ENCODE data around the gene EFNA3.
A peak's percentile ranks its signal among the peaks of the same experiment; 100 is the strongest.

Gene EFNA3

DNA sequence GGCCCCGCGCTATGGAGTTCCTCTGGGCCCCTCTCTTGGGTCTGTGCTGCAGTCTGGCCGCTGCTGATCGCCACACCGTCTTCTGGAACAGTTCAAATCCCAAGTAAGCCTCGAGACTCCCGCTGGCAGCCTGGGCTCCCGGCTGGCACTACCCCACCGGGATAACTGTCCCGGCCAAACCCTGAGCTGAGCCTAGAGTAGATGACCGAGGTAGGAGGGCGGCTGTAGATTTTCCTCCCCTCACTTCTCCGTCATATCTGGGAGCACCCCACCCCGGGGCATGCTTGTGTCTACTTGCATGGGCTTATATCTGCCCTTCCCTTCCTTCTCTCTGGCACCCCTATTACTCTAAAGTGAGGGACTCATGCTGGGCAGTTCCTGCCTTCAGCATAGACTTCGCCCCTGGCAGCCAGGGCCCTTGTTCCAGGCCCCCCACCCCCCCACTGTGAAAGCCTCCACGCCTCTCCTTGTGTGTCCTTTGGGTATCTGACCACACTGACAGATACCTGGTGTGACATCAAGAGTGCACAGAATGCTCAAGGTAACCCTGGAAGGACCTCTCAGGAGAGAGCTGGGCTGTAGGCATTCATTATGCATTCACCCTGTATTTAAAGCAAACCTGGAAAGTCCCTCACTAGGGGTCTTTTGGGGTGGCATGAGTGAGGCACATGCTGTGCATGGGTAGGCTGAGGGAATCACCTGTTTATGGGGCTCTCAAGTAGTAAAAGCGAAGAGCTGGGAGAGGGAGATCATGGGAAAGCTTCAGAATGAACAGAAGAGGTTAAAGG, 49.5 kb downstream of the EFNA3 start (continued):
- TF ChIP-seq, protein P1, sequence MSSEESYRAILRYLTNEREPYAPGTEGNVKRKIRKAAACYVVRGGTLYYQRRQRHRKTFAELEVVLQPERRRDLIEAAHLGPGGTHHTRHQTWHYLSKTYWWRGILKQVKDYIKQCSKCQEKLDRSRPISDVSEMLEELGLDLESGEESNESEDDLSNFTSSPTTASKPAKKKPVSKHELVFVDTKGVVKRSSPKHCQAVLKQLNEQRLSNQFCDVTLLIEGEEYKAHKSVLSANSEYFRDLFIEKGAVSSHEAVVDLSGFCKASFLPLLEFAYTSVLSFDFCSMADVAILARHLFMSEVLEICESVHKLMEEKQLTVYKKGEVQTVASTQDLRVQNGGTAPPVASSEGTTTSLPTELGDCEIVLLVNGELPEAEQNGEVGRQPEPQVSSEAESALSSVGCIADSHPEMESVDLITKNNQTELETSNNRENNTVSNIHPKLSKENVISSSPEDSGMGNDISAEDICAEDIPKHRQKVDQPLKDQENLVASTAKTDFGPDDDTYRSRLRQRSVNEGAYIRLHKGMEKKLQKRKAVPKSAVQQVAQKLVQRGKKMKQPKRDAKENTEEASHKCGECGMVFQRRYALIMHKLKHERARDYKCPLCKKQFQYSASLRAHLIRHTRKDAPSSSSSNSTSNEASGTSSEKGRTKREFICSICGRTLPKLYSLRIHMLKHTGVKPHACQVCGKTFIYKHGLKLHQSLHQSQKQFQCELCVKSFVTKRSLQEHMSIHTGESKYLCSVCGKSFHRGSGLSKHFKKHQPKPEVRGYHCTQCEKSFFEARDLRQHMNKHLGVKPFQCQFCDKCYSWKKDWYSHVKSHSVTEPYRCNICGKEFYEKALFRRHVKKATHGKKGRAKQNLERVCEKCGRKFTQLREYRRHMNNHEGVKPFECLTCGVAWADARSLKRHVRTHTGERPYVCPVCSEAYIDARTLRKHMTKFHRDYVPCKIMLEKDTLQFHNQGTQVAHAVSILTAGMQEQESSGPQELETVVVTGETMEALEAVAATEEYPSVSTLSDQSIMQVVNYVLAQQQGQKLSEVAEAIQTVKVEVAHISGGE (tag by site-specific recombination; conservative IDR thresholded peaks at IDR 0.05; ENCODE audit: low read depth), result no peak
- TF ChIP-seq ZBTB1 (tag by site-specific recombination; IDR thresholded peaks at IDR 0.05), result no peak
- TF ChIP-seq, protein P2, sequence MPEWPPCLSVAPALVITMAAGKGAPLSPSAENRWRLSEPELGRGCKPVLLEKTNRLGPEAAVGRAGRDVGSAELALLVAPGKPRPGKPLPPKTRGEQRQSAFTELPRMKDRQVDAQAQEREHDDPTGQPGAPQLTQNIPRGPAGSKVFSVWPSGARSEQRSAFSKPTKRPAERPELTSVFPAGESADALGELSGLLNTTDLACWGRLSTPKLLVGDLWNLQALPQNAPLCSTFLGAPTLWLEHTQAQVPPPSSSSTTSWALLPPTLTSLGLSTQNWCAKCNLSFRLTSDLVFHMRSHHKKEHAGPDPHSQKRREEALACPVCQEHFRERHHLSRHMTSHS (tag by site-specific recombination; IDR thresholded peaks at IDR 0.05), result no peak
- TF ChIP-seq GLI2 (tag by site-specific recombination; IDR thresholded peaks at IDR 0.05; ENCODE audit: borderline replicate concordance, low read depth), result no peak
- TF ChIP-seq ZFP69B (tag by site-specific recombination; IDR thresholded peaks at IDR 0.05), result peak; percentile 28; the same call in 1 of the 2 replicates
- TF ChIP-seq ZNF623 (tag by site-specific recombination; IDR thresholded peaks at IDR 0.05), result no peak
- no peak for TF ChIP-seq ZNF529 (tag by site-specific recombination; IDR thresholded peaks at IDR 0.05; ENCODE audit: insufficient replicate concordance)
- TF ChIP-seq, protein P3, sequence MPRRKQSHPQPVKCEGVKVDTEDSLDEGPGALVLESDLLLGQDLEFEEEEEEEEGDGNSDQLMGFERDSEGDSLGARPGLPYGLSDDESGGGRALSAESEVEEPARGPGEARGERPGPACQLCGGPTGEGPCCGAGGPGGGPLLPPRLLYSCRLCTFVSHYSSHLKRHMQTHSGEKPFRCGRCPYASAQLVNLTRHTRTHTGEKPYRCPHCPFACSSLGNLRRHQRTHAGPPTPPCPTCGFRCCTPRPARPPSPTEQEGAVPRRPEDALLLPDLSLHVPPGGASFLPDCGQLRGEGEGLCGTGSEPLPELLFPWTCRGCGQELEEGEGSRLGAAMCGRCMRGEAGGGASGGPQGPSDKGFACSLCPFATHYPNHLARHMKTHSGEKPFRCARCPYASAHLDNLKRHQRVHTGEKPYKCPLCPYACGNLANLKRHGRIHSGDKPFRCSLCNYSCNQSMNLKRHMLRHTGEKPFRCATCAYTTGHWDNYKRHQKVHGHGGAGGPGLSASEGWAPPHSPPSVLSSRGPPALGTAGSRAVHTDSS (tag by site-specific recombination; IDR thresholded peaks at IDR 0.05), result 0 out of 2 replicates have a peak, but pooled peaks have one; percentile 7
- TF ChIP-seq REPIN1 (tag by site-specific recombination; IDR thresholded peaks at IDR 0.05; ENCODE audit: low read depth), result no peak
- no peak for TF ChIP-seq ZNF394 (tag by site-specific recombination; IDR thresholded peaks at IDR 0.05; ENCODE audit: borderline replicate concordance)
- TF ChIP-seq ZNF157 (tag by site-specific recombination; IDR thresholded peaks at IDR 0.05), result no peak
- no peak for TF ChIP-seq SCRT1 (tag by site-specific recombination; IDR thresholded peaks at IDR 0.05; ENCODE audit: borderline replicate concordance)
- TF ChIP-seq ZNF16 (tag by site-specific recombination; IDR thresholded peaks at IDR 0.05; ENCODE audit: low read depth), result no peak
- peak; percentile 91 for TF ChIP-seq ZIC2 (tag by site-specific recombination; IDR thresholded peaks at IDR 0.05)
- no peak for TF ChIP-seq ZXDB (tag by site-specific recombination; IDR thresholded peaks at IDR 0.05)
- TF ChIP-seq, protein P4, sequence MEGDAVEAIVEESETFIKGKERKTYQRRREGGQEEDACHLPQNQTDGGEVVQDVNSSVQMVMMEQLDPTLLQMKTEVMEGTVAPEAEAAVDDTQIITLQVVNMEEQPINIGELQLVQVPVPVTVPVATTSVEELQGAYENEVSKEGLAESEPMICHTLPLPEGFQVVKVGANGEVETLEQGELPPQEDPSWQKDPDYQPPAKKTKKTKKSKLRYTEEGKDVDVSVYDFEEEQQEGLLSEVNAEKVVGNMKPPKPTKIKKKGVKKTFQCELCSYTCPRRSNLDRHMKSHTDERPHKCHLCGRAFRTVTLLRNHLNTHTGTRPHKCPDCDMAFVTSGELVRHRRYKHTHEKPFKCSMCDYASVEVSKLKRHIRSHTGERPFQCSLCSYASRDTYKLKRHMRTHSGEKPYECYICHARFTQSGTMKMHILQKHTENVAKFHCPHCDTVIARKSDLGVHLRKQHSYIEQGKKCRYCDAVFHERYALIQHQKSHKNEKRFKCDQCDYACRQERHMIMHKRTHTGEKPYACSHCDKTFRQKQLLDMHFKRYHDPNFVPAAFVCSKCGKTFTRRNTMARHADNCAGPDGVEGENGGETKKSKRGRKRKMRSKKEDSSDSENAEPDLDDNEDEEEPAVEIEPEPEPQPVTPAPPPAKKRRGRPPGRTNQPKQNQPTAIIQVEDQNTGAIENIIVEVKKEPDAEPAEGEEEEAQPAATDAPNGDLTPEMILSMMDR (tag by site-specific recombination; IDR thresholded peaks at IDR 0.05), result no peak
- TF ChIP-seq ZNF473 (tag by site-specific recombination; IDR thresholded peaks at IDR 0.05), result no peak
- TF ChIP-seq ZNF184 (tag by site-specific recombination; IDR thresholded peaks at IDR 0.05), result no peak
- no peak for TF ChIP-seq ZNF24 (tag by site-specific recombination; IDR thresholded peaks at IDR 0.05)
- no peak for TF ChIP-seq BCL11A (tag by site-specific recombination; IDR thresholded peaks at IDR 0.05; ENCODE audit: low read depth)
- TF ChIP-seq, protein P5, sequence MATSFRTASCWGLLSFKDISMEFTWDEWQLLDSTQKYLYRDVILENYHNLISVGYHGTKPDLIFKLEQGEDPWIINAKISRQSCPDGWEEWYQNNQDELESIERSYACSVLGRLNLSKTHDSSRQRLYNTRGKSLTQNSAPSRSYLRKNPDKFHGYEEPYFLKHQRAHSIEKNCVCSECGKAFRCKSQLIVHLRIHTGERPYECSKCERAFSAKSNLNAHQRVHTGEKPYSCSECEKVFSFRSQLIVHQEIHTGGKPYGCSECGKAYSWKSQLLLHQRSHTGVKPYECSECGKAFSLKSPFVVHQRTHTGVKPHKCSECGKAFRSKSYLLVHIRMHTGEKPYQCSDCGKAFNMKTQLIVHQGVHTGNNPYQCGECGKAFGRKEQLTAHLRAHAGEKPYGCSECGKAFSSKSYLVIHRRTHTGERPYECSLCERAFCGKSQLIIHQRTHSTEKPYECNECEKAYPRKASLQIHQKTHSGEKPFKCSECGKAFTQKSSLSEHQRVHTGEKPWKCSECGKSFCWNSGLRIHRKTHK (tag by site-specific recombination; IDR thresholded peaks at IDR 0.05), result no peak
- no peak for TF ChIP-seq ZNF214 (tag by site-specific recombination; IDR thresholded peaks at IDR 0.05; ENCODE audit: borderline replicate concordance)
- no peak for TF ChIP-seq ZNF48 (tag by site-specific recombination; IDR thresholded peaks at IDR 0.05)
- TF ChIP-seq, protein P6, sequence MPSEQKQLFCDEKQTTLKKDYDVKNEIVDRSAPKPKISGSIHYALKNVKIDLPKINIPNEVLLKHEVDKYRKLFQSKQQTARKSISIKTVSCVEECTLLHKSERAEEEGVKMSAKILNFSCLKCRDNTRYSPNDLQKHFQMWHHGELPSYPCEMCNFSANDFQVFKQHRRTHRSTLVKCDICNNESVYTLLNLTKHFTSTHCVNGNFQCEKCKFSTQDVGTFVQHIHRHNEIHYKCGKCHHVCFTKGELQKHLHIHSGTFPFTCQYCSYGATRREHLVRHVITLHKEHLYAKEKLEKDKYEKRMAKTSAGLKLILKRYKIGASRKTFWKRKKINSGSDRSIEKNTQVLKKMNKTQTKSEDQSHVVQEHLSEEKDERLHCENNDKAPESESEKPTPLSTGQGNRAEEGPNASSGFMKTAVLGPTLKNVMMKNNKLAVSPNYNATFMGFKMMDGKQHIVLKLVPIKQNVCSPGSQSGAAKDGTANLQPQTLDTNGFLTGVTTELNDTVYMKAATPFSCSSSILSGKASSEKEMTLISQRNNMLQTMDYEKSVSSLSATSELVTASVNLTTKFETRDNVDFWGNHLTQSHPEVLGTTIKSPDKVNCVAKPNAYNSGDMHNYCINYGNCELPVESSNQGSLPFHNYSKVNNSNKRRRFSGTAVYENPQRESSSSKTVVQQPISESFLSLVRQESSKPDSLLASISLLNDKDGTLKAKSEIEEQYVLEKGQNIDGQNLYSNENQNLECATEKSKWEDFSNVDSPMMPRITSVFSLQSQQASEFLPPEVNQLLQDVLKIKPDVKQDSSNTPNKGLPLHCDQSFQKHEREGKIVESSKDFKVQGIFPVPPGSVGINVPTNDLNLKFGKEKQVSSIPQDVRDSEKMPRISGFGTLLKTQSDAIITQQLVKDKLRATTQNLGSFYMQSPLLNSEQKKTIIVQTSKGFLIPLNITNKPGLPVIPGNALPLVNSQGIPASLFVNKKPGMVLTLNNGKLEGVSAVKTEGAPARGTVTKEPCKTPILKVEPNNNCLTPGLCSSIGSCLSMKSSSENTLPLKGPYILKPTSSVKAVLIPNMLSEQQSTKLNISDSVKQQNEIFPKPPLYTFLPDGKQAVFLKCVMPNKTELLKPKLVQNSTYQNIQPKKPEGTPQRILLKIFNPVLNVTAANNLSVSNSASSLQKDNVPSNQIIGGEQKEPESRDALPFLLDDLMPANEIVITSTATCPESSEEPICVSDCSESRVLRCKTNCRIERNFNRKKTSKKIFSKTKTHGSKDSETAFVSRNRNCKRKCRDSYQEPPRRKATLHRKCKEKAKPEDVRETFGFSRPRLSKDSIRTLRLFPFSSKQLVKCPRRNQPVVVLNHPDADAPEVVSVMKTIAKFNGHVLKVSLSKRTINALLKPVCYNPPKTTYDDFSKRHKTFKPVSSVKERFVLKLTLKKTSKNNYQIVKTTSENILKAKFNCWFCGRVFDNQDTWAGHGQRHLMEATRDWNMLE (tag by site-specific recombination; conservative IDR thresholded peaks at IDR 0.05; ENCODE audit: low read depth), result no peak
- no peak for TF ChIP-seq ZNF433 (tag by site-specific recombination; IDR thresholded peaks at IDR 0.05; ENCODE audit: low read depth)

All from HEK293 (cell line).